NCI-H1092 (cell line): ENCODE measurements around the gene SMARCC2.
"Not testable (repeated sequence)": the region's sequence is repeated elsewhere in the genome, so short reads cannot be mapped to it uniquely, and the experiment has no call there.

Experiments used
- DNase-seq: peaks from one replicate; lab custom pipeline; 2025; lab: John Stamatoyannopoulos, UW

SMARCC2 gene

DNA sequence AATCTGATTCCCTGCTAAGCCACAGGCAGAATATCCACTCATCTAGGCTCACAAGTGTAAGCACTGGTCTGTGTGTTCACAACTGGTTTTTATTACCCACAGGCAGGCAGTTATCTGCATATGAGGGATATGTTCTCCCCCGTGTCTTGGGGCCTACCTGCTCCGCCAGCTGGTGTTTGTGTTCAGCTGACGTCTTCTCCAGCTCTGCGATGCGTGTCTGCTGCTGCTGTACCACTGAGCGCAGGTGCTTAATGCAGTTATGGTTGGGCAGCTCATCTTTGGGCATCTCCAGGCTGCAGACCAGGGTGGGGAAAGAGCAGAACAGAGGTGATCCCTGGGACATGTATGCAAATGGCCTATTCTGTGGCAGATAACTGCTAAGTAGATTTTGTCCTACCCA is 18.7 kb upstream of the SMARCC2 start:
- DNase-seq = no peak

DNA sequence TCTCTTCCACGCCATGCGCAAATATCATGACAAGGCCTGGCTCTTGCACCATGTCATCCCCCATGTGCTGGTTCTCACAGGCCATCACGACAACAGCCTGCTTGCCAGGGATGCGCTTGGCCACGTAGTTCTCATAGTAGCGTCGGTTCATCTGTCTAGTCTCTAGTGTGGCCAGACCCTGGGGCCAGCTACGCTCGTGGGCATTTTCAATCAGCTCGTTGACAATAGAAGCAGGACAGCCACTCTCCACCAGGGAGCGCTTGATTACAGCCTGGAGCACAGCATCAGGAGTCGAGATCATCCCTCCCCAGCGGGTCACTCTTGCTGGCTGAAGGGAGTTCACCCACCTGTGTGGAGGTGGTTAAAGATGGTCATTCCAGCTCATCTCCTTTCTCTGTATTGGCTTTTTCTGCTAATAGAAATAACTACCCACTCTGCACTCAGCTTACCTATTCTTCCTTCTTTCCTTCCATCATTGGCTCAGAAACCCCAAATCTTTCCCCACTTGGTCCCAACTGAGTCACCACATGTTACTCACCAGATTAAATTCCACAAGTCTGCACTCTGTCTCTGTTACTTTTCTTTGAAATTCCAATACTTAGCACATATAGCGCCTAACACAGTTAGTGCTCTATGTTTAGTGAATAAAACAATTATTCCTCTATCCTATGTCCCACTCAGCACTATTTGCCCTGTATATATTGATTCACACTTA is 17.3 kb upstream of the SMARCC2 start:
- no peak for DNase-seq

GRCh38 chr12:56205445-56205844 is 16.2 kb upstream of the SMARCC2 start:
- no peak for DNase-seq

GRCh38 chr12:56204275-56204674 is 15.0 kb upstream of the SMARCC2 start:
- no peak for DNase-seq

DNA sequence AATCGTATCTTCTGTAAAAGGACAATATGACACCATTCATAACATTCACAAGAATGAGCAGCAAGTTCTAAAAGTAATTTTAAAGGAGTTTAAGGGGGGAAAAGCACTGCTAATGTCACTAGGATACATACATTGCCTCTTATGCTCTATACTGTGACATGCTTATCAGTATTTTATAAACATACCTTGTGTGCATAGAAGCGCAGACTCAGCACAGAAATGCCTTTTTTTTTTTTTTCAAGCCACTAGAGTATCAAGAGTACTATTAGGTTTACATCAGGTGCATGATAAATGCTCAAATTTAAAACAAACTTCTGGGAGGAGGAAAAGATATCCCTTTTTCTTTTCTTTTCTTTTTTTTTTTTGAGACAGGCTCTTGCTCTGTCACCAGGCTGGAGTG is 13.6 kb upstream of the SMARCC2 start:
- DNase-seq = no peak

- DNase-seq = no peak
Observed at GRCh38 chr12:56202366-56202765, 13.1 kb upstream of the SMARCC2 start.

DNA sequence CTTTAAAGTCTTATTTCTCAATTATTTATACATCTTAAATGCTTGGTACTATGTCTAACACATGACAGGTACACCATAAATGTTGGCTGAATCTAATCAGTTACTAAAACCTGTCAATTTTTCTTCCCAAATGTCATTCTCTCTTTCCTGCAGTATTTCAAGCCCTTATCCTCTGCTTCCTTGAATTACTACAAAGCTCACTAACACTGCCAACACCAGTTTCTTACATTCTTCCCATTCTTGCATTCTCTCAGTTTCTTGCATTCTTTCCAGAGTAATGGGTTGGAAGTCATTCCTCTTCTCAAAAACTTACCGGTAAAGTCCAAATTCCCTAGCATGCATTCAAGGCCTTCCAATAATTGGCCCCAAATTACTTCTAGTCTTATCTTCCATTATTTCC is 9.6 kb upstream of the SMARCC2 start:
- DNase-seq = no peak

- no peak for DNase-seq
Observed at GRCh38 chr12:56197921-56198635, 8.8 kb upstream of the SMARCC2 start.

DNA sequence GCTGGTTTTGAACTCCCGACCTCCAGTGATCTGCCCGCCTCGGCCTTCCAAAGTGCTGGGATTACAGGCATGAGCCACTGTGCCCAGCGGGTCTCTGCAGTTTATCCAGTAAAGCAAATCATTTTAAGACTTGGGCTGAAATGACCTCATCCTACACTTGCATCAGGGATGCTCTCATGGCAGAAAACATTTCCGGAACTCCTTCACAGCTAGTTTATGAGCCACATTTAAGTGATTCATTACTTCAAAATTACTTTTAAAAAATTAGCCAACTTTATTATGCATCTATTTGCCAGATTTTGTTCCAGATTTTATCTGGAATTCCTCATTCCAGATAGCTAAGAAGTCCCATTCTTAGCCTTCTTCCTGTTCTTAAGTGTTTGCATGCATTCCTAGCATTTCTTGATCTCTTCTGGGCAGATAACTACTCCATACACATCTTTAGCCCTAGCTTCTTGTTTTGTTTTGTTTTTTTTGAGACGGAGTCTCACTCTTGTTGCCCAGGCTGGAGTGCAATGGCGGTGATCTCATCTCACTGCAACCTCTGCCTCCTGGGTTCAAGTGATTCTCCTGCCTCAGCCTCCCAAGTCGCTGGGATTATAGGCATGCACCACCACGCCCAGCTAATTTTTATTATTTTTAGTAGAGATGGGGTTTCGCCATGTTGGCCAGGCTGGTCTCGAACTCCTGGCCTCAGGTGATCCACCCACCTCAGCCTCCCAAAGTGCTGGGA is 7.7 kb upstream of the SMARCC2 start:
- DNase-seq = not testable (repeated sequence)

- peak; percentile 83 for DNase-seq
Observed at GRCh38 chr12:56193025-56193578, 3.8 kb upstream of the SMARCC2 start.

DNA sequence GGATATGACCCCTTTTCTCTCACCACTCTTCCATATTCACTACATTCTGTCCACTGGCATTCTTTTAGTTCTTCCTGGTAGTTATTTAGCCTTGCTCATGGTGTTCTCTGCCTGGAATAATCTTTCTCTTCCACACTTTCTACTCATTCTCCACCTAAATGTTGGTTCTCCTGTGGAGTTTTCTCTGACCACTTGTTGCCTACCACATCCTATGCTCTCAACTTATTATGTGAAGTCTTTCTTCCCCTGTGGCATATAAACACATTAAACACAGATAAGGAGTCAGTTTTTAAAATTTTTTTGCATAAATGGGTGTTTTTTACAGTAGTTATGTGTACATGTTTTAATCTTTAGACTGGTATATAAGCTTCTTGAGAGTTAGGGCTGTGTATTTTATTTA is 3.3 kb upstream of the SMARCC2 start:
- no peak for DNase-seq

DNA sequence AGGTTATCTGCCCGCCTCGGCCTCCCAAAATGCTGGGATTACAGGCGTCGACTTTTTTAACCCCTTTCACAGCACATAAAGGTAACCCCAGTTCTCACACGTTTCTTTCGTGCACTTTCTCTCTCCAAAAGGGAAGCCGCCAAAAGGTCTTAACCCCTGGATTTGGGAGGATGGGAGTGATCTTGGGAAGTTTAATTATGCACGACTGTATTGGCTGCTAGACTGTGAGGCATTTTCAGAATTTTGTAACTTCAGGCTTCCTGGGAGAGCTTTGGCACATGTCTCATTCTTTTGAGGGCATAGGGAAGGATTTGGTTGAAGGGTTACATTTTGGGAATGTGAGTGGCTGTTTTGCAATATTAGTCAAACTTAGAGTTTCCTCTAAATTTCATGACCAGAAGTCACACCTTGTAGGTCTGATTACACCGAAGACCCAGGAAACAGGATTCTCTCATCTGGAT is 1.4 kb upstream of the SMARCC2 start:
- no peak for DNase-seq

DNA sequence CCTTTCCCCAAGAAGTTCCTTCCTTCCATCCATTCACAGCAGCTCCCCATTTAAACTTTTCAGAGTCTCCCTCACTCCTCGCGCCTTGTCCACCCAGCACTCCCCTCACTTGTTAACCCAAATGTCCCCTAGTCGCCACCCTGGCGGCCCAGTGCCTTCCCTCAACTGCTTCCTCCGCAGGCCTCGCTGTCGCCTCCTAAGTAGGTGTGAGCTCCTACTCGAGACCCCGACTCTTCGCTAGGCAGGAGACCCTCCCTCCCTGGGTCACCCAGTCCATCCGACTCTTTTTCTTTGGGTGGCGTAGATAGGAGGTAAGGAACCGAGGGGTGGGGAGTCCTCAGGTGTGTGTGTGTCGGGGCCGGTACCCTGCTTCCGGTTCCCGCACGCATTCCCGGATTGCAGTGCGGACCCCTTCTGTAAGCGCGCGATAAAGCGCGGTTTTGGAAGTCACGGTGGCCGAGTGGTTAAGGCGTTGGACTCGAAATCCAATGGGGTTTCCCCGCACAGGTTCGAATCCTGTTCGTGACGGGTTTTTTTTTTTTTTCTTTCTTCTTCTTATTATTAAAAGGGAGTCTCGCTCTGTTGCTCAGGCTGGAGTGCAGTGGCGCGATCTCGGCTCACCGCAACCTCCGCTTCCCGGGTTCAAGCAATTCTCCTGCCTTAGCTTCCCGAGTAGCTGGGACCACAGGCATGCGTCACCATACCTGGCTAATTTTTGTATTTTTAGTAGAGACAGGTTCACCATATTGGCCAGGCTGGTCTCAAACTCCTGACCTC is 823 bp upstream of the SMARCC2 start:
- DNase-seq = peak; percentile 79

DNA sequence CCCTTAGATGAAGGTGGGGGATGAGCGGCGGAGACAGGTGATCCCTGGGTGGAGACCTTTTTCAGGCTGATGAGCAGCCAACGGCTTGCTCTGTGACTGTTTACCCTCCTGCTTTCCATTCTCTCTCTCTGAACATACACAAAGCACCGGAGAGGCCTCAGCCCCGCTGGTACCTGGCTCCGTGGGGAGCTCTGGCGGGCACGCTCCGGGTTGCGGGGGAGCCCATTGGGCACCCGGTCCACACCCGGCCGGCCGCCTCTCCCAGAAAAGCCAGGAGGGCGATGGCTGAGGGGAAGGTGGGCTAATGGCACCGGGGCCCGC is 545 bp downstream of the SMARCC2 start:
- DNase-seq = no peak

GRCh38 chr12:56188131-56188777 is 1.0 kb downstream of the SMARCC2 start:
- DNase-seq = no peak

DNA sequence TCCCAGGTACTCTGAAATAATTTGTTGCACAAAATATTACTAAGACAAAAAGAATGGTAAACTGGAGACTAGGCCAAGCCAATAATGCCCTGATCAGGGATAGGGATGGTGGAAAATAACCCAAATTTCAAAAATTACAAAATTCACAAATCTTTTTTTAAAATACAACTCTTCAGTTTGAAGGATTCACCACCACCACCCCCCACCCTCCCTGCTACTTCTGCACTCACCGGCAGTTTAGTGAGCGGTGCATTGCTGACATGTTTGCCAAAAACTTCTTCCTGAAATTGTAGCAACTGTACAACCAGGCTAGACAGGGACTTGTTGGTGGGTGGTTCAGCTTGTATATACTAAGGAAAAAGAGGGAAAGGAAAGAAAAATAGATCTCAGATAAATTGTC is 2.3 kb downstream of the SMARCC2 start:
- DNase-seq = no peak

DNA sequence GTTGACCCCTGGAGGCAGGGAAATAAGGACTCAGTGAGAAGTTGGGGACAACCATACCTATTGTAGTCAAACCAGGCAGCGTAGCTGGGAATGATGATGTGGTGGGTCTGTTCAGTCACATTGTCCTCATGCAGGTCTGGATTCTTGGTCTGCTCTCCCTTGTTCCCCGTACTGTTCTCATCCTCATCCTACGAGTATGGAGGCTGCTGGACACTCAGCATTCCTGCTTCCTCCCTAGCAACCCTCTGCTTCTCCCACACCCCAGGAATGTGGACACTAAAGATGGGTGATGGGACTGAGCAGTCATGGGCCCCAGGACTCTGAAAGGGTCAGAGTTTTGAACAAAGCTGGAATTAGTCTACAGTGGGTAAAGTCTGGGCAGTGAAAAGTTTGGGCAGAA is 10.9 kb downstream of the SMARCC2 start:
- no peak for DNase-seq

DNA sequence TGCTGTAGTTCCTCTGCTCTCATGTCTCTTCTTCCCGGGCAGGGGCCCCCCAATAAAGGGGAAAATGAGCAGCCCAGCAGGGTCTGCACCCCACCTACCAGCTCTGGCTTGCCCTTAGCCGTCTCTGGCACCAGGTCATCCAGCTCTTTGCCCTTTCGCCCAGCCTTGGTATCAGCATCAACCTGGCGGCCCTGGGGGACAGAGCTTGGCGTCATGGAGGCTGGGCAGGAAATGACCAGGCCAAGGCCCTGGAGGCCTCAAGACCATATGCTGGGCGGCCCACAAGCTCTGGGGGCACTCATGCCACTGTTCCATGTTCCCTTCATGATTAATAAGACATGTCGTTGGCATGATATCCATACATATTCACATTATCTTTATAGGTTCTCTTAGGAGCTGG is 16.4 kb downstream of the SMARCC2 start:
- no peak for DNase-seq

DNA sequence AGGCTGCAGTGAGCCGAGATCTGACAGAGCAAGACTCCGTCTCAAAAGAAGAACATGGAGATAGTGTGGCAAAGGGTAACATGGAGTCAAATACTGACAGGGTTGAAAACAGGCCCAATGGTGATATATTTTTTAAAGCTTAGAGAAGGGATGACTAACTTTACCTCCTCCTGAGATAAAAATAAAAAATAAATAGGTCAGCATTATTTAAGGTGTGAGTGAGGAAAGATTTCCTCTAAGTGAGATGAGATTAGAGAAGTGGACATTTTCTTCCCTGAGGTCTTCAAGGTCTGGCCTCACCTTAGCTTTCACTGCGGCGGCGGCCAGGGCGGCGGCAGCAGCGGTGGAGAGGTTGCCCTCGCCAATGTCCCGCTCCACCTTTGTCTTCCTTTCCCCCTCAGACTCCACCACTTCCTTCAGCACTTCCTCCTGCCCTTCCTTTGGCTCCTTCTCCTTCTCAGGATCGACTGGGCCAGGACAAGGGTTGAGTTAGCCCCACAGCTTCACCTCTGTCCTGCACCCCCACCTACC is 20.0 kb downstream of the SMARCC2 start:
- no peak for DNase-seq

DNA sequence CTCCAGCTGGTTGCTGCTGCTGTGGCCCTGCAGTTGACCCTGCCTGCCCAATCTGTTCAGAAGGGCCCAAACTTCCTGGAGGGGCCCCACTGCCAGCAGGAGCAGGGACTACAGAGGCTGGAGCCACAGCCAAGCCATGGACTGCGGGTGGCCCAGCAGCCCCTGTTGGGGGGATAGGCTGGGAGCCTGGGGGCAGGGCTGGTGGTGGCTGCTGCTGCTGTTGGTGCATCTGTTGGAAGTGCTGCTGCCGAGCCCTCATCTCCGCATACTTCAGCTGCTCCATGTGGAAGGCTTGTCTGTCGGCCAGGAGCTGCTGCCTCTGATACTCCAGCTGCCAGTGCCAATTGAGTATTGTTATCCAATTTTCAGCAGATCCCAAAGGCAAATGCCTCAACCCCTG is 23.9 kb downstream of the SMARCC2 start:
- DNase-seq = no peak

GRCh38 chr12:56164345-56164729 is 24.9 kb downstream of the SMARCC2 start:
- no peak for DNase-seq
